Measurements from ENCODE around the gene DCTN3.

Gene DCTN3

DNA sequence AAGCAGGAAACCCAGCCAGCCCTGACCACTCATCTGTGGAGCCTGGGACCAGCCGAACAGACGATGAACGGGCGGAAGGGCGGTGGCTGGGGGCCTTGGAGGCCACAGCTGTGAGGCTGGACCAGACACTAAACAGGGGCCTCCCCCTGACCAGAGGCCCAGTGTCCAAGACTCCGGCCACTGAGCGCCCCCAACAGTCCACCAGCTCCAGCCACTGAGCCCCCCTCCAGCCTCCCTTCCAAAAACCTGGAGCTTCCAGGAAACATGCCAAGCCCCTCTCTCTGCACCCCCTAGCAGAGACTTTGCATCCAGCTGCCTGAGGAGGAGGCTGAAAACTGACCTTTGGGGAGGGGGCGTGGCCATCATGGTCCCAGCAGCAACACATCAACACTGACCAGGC, 54.0 kb downstream of the DCTN3 start:
- H3K4me3 ChIP-seq (replicated peaks; ENCODE audit: low read depth, low read length), result no peak overlapping the region
- no peak for DNase-seq (ENCODE audit: extremely low read depth, low read depth)
- TF ChIP-seq, protein P1, sequence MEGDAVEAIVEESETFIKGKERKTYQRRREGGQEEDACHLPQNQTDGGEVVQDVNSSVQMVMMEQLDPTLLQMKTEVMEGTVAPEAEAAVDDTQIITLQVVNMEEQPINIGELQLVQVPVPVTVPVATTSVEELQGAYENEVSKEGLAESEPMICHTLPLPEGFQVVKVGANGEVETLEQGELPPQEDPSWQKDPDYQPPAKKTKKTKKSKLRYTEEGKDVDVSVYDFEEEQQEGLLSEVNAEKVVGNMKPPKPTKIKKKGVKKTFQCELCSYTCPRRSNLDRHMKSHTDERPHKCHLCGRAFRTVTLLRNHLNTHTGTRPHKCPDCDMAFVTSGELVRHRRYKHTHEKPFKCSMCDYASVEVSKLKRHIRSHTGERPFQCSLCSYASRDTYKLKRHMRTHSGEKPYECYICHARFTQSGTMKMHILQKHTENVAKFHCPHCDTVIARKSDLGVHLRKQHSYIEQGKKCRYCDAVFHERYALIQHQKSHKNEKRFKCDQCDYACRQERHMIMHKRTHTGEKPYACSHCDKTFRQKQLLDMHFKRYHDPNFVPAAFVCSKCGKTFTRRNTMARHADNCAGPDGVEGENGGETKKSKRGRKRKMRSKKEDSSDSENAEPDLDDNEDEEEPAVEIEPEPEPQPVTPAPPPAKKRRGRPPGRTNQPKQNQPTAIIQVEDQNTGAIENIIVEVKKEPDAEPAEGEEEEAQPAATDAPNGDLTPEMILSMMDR (IDR thresholded peaks at IDR 0.05; ENCODE audit: low read depth, low read length, missing control alignments), result no peak

GRCh38 chr9:34565856-34566255, 54.4 kb downstream of the DCTN3 start:
- no peak overlapping the region for H3K4me3 ChIP-seq (replicated peaks; ENCODE audit: low read depth, low read length)
- DNase-seq (ENCODE audit: extremely low read depth, low read depth), result no peak
- TF ChIP-seq, protein P1 (IDR thresholded peaks at IDR 0.05; ENCODE audit: low read depth, low read length, missing control alignments), result no peak

DNA sequence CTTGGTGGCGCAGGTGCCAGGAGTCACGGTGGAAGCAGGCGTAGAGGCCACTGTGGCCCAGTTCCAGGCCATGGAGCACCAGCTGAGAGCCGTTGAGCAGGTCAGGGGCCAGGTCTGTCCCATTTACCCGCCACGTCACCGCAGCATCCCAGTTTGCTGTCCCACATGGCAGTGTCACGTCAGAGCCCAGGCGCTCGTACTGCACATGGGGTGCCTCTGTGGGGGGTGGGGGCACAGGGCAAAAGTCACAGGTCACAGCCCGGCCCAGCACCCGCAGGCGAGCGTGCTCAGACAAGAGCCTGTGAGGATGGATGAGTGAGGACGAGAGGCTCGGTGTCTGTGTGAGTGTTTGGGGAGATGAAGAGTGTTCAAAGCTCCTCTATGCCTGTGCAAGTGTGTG, 55.7 kb downstream of the DCTN3 start:
- TF ChIP-seq, protein P1 (IDR thresholded peaks at IDR 0.05; ENCODE audit: low read depth, low read length, missing control alignments), result no peak
- DNase-seq (ENCODE audit: extremely low read depth, low read depth), result no peak
- no peak overlapping the region for H3K4me3 ChIP-seq (replicated peaks; ENCODE audit: low read depth, low read length)
